AG08395 (cell line): Measurements from ENCODE around the gene C1RL.
A peak's percentile ranks its signal among the peaks of the same experiment; 100 is the strongest.

ENCODE experiments used
- DNase-seq: peaks from one replicate; pipeline ENCODE4 v3.0.0; 2012; ENCODE audit warnings: mixed read lengths, low spot score

C1RL gene

DNA sequence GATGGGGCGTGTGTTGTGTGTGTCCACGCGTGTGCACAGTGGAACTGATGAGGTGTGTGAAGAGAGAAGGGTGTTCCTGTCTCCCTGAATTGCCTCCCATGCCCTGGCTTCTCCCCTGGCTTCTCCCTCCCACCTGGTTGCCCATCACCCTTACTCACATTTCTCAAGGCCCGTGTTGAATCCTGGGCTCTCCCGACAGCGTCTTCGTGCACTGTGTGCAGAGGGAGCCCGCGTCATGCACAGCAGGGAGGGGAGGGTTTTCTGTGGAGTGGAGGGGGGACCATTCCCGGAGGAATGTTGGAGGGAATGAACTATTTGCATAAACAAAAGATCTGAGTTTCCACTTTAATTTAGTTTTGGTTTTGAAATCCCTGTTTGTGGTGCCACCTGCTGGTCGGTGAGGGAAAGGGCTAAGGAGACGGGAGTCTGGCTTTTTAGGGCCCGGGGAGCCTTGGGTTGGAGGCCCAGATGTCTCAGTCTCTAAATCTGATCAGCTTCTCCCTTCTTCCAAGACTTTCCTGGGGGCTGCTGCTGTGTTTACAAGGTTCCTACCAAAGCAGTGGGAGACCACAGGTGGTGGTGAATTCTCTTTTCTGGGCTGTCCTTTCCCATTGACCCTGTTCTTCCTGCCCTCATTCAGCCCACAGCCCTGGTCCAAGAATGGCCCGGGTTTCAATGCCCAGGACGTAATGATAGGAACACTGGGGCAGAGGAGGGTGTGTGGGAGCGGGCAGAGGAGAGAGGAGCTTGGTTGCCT lies 16.6 kb downstream of the C1RL start, which contains the start of gene C1R:
Gene C1R (minus strand): TSS at position 217 of the 757 bp plus-strand sequence. CDS start 57 bp downstream, at position 160.
- DNase-seq, result peak; percentile 88

DNA sequence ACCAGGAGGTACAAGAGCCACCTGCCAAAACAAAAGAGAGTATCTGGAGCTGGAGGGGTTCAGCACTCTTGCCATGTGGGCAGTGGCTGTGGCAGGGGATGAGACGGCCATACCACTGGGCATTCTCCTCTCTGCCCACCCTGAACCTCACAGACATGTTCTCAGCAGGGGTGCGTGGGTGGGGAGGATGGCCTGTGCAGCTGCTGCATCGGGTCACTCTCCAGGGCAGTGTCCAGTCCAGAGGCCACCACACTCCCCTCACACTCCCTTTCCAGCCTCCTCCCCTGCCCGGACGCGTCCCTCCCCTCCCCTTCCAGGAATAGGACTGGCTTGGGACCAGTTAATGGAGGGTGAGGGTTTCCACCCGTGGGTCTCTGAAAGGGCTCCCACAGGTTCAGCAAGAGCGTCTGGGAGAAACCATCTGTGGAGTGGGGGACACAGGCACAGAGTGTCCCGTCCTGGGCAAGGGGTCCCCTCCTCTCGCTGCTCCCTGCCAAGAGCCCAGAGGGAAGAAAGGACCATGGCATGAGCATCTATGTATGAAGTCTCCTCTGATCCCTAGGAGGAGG lies 17.3 kb downstream of the C1RL start:
- peak; percentile 22 for DNase-seq

DNA sequence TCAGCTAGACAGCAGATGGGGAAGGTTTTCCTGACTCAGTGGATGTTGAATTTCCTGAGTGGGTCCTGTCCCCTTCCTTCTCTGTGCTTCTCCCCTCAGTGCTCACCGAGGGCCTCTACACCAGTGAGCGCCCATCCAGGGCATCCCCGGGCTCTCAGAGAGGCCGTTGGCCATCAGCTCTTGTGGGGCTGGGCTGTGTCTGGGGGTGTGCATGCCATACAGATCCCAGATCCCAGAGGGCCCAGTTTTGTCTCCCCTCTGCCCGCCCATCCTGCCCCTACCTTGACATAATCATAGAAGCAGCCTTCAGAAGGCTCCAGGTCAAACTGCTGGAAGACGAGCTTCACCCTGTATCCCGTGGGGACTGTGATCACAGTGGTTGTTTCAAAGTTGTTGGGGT lies 17.8 kb downstream of the C1RL start:
- DNase-seq, result no peak

DNA sequence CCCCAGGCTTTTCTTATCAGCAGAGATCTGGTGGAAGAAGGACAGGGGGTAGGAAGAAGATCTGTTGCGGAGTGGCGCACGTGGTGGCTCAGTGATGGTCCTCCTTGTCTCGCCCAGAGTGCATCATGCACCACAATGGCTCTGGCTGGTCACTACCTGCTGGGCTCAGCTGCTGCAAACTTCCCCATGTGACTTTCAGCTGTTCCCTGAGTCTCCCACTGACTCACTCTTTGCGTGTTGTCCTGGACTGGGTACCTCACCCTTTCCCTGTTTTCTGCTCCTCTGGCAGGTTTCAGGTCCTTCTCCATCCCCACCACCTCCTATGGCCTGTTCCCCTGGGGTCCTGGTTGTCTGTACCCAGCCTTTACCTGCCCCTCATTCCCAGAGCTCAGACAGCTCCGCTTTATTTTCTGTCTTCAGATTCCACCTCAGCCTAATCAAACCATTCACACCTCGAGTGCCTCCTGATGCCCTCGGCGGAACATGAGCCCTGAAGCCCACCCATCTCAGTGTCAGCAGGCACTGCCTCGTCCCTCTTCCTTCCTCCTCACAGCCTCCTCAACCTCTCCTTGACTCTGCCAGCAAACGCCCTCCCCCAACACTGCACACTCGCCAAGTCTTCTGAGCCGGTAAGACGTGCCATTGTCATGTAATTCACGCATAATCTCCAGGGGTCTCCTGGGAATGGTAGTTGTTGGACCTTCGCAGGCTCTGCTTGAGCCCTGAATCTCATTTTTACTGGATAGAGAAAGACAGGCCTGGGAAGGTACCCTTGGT lies 18.6 kb downstream of the C1RL start:
- DNase-seq, result no peak

DNA sequence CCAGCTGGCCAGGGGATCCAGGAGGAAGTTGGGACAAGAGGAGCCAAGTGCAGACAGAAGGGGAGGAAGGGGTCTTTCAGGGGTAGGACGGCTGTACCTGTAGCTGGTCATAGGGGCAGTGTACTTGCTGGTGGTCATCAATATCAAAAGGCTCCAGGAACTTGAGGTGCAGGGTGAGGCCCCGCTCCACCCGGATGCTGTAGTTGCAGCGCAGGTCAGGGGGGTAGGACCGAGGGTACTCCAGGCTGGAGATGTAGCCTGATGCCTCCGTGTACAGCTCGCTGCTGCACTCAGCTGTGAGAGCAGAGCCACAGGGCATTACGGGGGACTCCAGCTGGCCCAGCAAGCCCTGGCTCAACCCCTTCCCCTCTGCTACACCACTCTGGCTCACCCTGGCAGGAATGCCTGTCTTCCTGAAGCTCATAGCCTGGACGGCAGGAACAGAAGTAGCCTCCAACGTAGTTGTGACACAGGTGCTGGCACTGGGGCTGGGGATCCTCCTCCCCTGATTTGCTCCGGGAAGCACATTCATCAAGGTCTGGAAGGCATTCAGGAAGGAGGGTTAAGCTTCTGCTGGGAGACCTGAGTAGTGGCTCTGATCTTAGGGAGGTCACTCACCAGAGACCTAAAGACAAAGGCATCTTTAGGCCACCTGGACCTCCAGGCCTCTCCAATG lies 19.7 kb downstream of the C1RL start:
- DNase-seq, result no peak

DNA sequence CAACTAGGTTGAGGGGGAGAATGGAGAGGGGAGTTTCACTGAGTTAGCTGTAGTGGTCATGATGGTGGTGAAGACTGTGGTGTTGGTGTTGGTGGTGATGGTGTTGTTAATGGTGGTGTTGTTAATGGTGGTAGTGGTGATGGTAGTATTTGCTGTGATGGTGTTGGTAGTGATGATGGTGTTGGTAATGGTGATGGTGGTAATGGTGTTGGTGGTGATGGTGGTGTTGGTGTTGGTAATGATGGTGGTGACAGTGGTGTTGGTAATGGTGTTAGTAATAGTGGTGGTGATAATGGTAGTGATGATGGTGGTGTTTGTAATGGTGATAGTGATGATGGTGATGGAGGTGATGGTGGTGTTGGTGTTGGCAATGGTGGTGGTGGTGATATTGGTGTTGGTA lies 25.9 kb downstream of the C1RL start:
- DNase-seq, result no peak

DNA sequence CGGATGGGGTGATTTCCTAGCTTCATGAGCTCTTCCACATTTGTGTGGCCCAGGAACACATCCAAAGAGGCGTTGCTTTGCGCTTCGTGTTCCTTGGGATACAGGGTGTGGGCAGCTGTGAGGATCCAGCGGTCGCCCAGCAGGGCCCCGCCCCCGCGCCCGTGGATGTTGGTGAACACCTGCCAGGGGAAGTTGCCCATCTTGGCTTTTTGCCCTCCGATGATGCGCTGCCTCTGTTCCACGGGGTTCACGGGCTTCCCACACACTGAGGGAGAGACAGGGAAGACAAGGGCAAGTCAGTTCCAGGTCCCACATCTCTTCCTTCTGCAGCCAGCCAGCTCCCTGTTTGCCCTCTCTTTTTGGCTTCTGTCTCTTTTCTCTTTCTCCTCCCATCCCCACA lies 28.0 kb downstream of the C1RL start:
- no peak for DNase-seq

DNA sequence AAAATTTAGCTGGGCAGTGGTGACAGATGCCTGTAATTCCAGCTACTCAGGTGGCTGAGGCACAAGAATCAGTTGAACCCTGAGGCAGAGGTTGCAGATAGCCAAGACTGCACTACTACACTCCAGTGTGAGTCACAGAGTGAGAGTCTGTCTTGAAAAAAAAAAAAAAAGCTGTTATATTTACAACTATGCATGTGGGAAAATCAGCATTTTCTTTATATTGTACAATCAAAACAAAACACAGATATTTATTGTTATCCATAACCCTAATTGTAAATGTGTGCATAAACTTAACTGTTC lies 29.2 kb downstream of the C1RL start:
- no peak for DNase-seq

DNA sequence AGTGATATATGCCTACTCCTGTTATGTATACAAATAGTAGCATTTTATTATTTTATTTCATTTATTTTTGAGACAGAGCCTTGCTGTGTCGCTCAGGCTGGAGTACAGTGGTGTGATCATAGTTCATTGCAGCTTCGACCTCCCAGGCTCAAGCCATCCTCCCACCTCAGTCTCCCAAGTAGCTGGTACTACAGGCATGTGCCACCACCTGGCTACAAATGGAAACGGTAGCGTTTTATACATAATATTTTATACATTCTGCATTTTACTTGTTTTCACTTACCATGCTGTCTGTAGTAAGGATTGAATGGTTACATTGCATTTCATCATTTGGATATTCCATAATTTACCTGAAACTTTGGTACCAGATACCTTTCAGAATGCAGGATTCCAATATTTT lies 30.9 kb downstream of the C1RL start:
- DNase-seq, result no peak

DNA sequence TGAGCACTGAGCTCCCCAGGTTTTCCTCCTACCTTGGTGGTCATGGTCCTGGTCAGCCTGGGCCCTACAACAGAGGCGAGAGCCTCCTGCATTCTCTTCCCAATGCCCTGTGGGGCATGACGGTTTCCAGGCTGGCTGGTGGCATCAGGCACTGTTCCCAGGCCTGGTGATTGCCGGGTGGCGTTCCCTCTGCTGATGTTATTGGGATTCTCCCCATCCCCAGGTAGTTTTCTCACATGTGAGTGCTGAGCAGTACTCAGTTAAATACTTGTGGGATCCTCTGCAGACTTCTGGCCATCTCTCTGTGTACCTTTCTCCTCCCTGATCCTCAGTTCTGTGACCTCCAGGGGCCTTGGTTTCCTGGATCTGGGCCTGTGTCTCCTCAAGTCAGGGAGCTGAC lies 32.5 kb downstream of the C1RL start:
- no peak for DNase-seq

DNA sequence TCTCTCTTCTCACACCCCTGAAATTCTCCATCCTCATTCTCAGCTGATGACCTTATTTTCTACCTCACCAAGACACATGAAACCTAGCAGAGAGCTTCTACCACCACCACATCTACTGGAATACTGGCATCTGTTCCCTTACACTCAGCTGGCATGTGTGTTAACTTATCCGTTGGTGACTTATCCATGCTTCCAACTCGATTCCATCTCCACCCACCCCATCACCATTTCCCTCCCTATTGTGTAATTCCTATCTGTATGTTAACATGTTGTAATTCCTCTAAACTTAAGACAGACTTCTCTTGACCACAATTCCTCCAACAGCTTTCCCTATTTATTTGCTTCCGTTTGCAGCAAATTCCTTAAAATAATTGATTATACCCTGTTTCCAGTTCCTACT lies 33.1 kb downstream of the C1RL start:
- DNase-seq, result peak; percentile 58

DNA sequence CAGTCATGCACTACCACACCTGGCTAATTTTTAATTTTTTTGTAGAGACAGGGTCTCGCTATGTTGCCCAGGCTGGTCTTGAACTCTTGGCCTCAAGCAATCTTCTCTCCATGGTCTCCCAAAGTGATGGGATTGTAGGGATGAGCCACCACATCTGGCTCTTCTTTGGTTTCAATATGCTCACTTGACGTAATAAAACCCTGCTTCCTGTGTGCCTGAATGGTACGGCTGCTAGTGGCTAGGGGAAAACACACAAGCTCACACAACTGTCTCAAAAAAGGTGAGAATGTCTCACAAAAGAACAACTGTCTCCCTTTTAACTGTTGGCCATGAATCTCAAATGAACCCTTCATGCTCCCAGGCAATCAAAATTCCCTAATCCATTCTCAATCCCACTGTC lies 33.5 kb downstream of the C1RL start:
- DNase-seq, result no peak

DNA sequence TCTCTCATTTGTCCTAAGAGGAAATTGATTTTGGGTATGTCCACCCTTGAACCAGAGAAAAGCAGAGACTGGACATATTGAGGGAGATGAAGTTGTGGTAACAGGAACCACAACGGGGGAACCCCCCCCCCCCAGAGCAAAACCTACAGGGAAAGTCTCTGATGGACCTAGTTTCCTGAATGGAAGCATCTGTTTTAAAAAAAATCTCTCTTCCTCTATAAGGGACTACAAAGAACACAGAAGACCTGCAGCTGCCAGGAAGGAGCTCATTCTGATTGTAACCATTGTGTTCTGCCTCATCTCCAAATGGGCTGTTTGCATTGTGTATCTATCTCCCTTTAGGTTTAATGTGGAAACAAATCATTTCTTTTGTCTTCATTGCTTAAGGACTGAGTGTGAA lies 35.1 kb downstream of the C1RL start:
- DNase-seq, result no peak

DNA sequence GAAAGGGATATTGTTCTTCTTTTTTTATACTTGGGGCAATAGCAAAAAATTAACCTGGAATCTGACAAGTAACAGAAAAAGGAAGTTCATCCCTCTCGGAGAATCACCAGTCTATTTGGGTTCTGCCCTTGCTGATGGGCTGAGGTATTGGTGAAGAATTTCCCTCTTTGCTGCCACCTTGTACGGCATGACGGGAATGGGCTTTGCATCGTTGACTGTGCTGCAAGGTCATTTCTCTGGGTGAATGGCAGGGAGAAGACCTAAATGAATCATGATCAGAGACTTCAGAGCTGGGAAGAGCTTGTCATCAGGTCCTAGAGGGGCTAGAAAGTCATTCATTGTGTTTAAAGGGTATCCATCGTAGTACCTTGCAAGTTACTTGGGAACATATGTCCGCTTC lies 36.5 kb downstream of the C1RL start:
- no peak for DNase-seq

DNA sequence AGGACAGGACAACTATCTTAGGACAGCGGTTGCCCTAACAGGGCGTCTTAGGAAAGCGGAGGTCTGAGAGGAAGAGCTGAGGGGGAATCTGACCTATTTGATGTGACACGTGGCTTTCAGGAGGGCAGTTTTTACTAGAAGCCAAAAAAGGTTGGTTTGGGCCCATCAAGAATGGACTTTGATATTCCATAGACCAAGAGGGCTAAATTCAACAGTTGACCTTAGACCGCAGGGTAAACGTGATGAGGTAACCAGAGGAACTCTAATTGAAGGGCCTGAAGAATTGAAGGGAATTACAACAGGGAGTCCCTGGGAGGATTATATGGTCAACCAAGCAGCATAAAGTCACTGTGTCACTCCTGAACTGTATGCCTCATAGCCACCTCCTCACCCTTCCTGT lies 37.0 kb downstream of the C1RL start:
- no peak for DNase-seq

DNA sequence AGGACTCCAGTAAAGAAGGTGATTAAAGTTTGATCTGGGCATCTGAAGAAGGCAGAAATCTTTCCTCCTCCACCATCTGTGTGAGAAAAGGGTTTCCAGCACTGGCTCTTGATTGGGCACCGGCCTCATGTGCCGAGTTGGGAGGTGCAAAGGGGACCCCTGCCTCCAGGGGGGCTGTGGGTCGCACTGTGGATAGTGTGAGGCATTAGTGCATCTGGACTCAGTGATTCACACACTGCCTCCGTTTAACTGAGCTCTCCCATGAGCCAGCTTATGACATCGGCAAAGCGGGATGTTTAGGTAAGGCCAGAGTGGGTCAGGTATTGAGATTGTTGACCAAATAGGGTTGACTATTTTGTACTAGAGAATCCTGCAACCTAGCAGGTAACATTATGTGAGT lies 39.6 kb downstream of the C1RL start:
- DNase-seq, result no peak

DNA sequence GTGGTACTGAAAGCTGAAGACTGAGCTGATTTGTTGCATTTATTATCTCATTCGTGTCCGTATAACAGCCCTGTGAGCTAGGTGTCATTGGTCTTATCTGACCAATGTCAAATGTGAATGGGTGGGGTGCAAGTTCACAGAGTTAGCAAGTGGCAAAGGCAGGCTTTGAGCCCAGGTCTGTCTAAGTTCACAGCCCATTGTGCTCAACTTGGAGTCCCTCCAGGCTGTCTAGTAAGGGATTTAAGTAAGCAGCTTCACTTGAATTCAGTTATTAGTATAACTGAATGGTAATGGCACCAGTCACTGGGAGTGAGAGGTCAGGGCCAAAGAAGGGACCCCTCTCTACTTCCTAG lies 40.0 kb downstream of the C1RL start:
- no peak for DNase-seq

DNA sequence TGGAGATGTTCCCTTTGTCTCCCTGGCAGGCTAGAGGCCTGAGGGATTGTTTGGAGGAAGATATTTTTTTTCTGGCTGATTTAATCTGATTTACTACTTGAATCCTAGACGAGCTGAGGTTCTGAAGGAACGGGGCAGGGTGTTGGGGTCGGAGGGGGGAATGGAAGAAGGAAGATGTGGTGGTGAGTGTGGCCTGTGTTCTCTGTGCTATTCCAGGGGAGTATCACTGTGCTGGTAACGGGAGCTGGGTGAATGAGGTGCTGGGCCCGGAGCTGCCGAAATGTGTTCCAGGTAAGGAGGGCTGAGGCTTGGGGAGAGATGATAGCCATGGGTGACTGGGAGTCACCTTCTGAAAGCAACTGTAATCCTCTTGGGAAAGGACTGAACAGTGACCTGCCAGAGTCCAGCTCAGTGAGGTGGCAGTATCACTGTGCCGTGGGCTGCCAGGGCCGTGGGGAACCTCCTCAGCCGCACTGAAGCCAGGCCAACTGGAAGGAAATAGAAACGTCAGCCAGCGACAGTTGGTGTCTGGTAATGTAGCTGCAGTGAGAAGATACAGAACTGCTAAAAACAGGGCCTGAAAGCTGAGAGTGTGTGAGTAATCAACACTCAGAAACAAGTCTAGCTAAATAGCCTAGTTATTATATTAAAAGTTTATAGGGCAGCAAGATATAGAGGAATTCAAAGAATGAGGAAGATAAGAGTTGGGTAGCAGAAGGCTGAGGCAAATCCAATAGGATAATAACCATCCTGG lies 40.6 kb downstream of the C1RL start:
- no peak for DNase-seq

DNA sequence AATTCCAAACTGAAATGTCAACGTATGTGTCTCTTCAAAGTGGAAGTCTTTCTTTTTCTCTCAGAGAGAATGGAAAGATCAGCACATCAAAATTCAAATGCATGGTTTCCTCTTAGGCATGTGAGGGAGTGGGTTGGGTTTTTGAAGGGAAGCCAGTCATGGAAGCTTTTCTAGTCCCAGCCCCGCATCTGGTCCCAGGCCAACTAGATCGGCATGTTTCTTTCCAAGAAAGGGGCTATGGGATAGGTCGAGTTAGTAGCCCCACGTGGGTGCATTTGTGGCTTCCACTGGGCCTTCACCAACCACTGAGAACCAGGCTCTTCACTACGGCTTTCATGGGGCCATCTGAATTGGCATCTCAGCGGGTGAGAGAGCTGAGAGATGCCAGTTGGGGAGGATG lies 41.9 kb downstream of the C1RL start:
- DNase-seq, result no peak

DNA sequence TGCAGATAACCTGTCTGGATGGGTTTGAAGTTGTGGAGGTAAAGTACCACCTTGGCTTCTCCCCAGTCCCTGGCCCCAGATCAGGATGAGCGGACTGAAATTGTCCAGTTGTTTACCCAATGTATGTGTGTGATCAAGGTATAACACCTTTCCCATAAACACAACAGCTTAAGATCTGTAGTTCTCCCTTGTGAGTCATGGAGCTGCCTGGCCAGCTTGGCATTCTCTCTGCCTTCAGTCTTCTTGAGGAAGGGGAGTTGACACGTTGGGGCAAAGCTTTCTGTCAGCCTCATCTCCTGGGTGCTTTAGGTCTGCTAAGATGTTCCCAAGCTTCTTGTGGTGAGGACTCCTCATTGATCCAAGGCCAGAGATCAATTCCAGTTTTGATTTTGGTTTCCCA lies 42.4 kb downstream of the C1RL start:
- DNase-seq, result no peak

DNA sequence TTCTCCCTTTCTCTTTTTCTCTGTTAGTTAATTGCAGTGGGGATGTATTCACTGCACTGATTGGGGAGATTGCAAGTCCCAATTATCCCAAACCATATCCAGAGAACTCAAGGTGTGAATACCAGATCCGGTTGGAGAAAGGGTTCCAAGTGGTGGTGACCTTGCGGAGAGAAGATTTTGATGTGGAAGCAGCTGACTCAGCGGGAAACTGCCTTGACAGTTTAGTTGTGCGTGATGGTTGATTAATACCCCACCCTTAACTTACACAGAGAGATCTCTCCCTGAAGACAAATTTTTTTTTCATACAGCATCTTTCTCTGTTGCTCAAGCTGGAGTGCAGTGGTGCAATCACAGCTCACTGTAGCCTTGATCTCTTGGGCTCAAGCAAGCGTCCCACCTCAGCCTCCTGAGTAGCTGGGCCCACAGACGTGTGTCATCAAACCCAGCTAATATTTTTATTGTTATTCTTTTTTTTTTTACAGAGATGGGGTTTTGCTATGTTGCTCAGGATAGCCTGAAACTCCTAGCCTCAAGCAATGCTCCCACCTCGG lies 43.9 kb downstream of the C1RL start:
- no peak for DNase-seq

DNA sequence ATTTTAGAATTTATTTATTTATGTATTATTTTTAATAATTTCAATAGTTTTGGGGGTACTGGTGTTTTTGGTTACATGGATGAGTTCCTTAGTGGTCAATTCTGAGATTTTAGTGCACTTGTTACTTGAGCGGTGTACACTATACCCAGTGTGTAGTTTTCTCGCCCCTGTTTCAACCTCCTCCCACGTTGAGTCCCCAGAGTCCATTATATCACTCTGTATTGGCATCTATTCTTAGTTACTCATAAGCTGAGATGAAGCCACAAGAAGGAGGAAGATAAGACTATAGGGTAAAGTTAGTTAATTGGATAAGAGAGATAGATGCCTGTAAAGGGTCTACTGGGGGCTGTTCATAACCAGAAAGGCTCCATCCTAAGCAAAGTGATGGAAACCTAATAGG lies 44.5 kb downstream of the C1RL start:
- DNase-seq, result no peak
